ENCODE data around the gene CSF2RB.

Gene CSF2RB

DNA sequence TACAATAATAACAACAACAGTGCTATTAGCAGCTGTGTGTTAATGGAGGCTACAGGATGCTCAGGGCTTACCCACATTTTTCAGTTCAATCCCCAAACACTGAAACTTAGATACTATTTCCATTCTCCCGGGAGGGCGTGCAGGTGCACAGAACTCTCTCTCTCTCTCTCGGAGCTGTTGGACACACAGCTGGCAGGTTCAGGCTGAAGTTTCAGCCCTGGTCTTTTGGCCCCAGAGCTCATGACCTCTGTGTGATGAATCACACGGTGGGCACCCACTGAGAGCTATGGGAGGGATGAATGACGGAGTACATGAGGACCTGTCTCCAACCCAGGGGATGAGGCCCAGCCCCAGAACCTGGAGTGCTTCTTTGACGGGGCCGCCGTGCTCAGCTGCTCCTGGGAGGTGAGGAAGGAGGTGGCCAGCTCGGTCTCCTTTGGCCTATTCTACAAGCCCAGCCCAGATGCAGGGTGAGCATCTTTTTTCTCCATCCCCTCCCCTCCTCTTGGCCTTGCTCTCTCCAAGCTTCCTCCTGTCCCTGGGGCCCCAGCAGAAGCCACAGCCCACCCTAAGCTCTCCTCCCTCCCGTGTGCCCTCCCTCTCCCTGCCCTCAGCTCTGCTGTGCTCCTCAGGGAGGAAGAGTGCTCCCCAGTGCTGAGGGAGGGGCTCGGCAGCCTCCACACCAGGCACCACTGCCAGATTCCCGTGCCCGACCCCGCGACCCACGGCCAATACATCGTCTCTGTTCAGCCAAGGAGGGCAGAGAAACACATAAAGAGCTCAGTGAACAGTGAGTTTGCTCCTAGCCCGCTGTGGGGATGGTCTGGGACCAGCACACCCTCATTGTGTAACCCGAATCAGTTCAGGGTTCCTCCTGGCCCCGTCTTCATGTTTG is 16.9 kb downstream of the CSF2RB start:
- Histone ChIP-seq H3K27me3 (ENCODE audit: insufficient read depth, low read depth, severe bottlenecking) (peaks cover 87% of the 10 kb centered on the region), H3K36me3 (no peaks in the 10 kb centered on the region), H3K4me3 (ENCODE audit: low read depth, low read length) (no peak overlapping the region), H3K27ac (no peak overlapping the region), H3K9me3 (ENCODE audit: severe bottlenecking) (no peaks in the 10 kb centered on the region)
- TF ChIP-seq CTCF (IDR thresholded peaks at IDR 0.05; ENCODE audit: low read depth, low read length): no peak
- DNase-seq: no peak

DNA sequence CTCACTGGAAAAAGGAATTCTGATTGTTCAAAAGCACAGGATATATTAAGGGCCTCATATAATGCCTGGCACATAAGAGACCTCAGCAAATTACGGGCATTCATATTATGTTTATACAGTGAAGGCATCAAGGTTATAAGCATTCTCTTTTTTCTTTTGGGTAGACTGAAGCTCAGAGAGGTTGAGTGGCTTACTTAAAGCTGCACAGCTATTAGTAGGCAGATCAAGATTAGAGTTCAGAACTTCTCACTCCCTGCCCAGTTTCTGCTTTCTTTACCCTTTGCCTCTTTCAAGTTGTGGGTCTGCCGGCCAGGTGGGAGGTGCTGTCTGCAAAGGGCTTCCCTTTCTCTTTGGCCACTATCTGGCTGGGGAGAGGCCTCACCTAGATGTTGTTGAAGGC is 18.0 kb downstream of the CSF2RB start:
- Histone ChIP-seq H3K27me3 (ENCODE audit: insufficient read depth, low read depth, severe bottlenecking) (peaks cover 85% of the 10 kb centered on the region), H3K27ac (no peak overlapping the region), H3K36me3 (no peaks in the 10 kb centered on the region), H3K4me3 (ENCODE audit: low read depth, low read length) (no peak overlapping the region), H3K9me3 (ENCODE audit: severe bottlenecking) (no peaks in the 10 kb centered on the region)
- no peak for DNase-seq
- TF ChIP-seq CTCF (IDR thresholded peaks at IDR 0.05; ENCODE audit: low read depth, low read length): no peak

DNA sequence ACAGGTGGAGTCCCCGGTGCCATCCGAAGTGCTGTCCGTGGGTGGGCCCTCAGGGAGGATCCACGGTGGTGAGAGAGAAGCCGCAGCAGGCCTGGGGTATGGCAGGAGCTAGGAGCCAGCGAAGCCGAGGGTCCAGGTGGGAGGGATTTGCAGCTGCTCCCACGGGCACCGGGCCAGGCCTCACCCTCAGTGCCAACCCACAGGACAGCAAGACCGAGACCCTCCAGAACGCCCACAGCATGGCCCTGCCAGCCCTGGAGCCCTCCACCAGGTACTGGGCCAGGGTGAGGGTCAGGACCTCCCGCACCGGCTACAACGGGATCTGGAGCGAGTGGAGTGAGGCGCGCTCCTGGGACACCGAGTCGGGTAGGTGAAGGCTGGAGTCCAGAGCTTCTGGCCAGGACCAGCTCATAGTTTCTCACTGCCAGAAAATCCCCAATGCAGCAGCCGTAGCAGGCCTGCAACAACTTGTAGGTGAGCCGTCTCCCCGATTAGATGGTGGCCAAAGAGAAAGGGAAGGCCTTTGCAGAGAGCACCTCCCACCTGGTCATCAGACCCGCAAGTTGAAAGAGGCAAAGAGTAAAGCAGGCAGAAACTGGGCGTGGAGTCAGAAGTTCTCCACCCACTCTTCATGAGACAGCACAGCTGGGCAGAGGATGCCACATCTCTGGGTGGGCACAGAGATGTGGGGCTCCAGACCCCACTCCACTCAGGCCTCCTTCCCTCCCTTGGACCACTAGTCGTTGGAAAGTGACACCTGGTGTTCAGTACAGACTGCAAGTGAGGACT is 20.4 kb downstream of the CSF2RB start:
- TF ChIP-seq CTCF (IDR thresholded peaks at IDR 0.05; ENCODE audit: low read depth, low read length): no peak
- Histone ChIP-seq H3K4me3 (ENCODE audit: low read depth, low read length) (no peak overlapping the region), H3K36me3 (no peaks in the 10 kb centered on the region), H3K9me3 (ENCODE audit: severe bottlenecking) (no peaks in the 10 kb centered on the region), H3K27me3 (ENCODE audit: insufficient read depth, low read depth, severe bottlenecking) (peaks cover 82% of the 10 kb centered on the region), H3K27ac (no peak overlapping the region)
- no peak for DNase-seq

DNA sequence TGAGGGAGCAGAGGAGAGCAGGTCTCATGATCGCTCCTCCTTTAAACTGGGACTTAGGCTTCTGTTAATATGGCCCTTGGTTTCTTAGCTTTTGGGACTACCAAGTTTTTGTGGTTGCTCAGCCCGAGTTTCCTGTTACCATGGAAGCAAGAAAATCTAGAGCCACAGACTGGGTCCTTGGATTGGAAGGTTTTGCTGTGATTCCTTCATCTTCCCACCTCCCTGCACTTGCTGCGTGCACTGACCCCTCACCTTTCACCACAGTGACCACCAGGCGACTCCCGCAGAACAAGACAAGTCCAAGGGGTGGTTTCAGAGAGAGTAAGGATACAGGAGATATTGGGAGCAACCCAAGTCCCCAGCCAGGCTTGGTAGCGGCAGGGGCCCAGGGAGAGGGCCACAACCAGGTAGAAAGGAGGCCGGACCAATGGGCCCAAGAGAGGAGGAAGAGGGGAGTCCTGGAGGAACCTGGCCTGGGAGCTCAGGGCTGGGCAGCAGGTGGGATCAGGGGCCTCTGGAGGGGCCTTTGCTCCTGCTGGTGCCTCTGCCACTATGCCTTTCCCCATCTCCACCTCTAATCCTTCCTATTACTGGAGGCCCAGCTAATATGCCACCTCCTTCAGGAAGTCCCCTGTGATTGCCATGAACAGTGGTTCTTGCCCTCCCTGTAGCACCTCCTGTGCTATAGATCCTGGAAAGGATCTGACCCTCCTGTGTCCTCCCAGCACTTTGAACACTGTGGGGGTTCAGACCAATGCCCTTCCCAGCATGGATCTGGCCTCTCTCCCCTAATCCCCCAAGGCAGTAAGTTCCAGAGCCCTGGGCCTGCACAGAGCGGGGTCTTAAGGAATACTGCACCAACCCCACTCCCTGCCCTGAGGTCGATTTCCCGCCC is 21.2 kb downstream of the CSF2RB start:
- no peak for TF ChIP-seq CTCF (IDR thresholded peaks at IDR 0.05; ENCODE audit: low read depth, low read length)
- Histone ChIP-seq H3K27ac (no peak overlapping the region), H3K9me3 (ENCODE audit: severe bottlenecking) (no peaks in the 10 kb centered on the region), H3K36me3 (no peaks in the 10 kb centered on the region), H3K4me3 (ENCODE audit: low read depth, low read length) (no peak overlapping the region), H3K27me3 (ENCODE audit: insufficient read depth, low read depth, severe bottlenecking) (peaks cover 81% of the 10 kb centered on the region)
- no peak for DNase-seq

DNA sequence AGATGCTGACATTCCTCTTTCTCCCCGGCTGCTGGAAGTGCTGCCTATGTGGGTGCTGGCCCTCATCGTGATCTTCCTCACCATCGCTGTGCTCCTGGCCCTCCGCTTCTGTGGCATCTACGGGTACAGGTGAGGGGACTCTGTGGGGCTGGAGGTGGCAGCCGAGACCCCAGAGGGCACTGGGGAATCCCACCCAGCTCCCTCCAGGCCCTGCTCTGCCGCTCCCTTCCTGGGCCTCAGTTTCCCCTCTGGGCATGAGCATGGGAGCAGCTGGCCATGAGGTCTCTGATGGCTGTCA is 21.8 kb downstream of the CSF2RB start:
- H3K27ac ChIP-seq: no peak overlapping the region
- H3K4me3 ChIP-seq (ENCODE audit: low read depth, low read length): no peak overlapping the region
- no peaks in the 10 kb centered on the region for H3K9me3 ChIP-seq (ENCODE audit: severe bottlenecking)
- peaks cover 81% of the 10 kb centered on the region for H3K27me3 ChIP-seq (ENCODE audit: insufficient read depth, low read depth, severe bottlenecking)
- no peaks in the 10 kb centered on the region for H3K36me3 ChIP-seq
- DNase-seq: no peak
- no peak for TF ChIP-seq CTCF (IDR thresholded peaks at IDR 0.05; ENCODE audit: low read depth, low read length)

All from WERI-Rb-1 (cell line).